ENCODE results near the gene BMPR1B. TPM values are rescaled to one million over a fixed set of nuclear protein-coding genes. Genes with fewer than 3 reads are reported as not detected.

BMPR1B gene
- total RNA-seq, 1 experiment from 2014 or later, result not detected

- Histone ChIP-seq H3K9ac (ENCODE audit: low read length) (no peak overlapping the region), H4K20me1 (ENCODE audit: insufficient read depth) (no peaks in the 10 kb centered on the region), H3K9me2 (ENCODE audit: insufficient read depth) (no peaks in the 10 kb centered on the region), H3K27me3 (ENCODE audit: insufficient read depth, low read length) (0 out of 2 replicates have a peak, but pooled peaks cover 2% of the 10 kb centered on the region), H3K9me3 (ENCODE audit: control insufficient read depth in 1 of 2, insufficient read depth in 1 of 2, low read depth in 1 of 2, low read length in 2 of 2) (no peaks in the 10 kb centered on the region), H3K27ac (ENCODE audit: low read depth, low read length) (no peak overlapping the region), H3K36me3 (ENCODE audit: control insufficient read depth in 1 of 2, insufficient read depth in 2 of 2, low read length in 2 of 2) (no peaks in the 10 kb centered on the region), H3K4me3 (replicated peaks in 1 of 2; ENCODE audit: low read depth in 1 of 2, low read length in 2 of 2) (no peak overlapping the region), H2AFZ (ENCODE audit: low read depth, low read length, poor library complexity, severe bottlenecking) (no peak overlapping the region), H3K79me2 (ENCODE audit: insufficient read depth, low read length) (no peaks in the 10 kb centered on the region), H3K4me1 (ENCODE audit: control insufficient read depth in 1 of 2, insufficient read depth in 2 of 2, low read length in 2 of 2) (no peaks in the 10 kb centered on the region), H3K4me2 (ENCODE audit: low read length) (no peak overlapping the region)
- intact Hi-C loops (cut with micrococcal nuclease), result no loop called here
- BruUV-seq (replicated peaks), result no TSS peak
- RAD21 ChIA-PET (ENCODE audit: low non-redundant PET in 1 of 2, low total read pairs in 2 of 2, uncharacterized antibody in 2 of 2, unreplicated experiment in 2 of 2), result no interaction called here
- CTCF ChIA-PET, result no interaction called here
- TF ChIP-seq YY1 (IDR thresholded peaks at IDR 0.05; ENCODE audit: extremely low read depth, insufficient replicate concordance, low read depth, low read length) (no peak), POLR2A (IDR thresholded peaks at IDR 0.05; ENCODE audit: borderline replicate concordance, extremely low read depth, insufficient read depth, insufficient read length) (no peak), EZH2 (IDR thresholded peaks at IDR 0.05) (no peak), POLR2AphosphoS5 (IDR thresholded peaks at IDR 0.05; ENCODE audit: low read depth, low read length) (no peak), SRF (IDR thresholded peaks at IDR 0.05; ENCODE audit: low read depth) (no peak), CBX3 (IDR thresholded peaks at IDR 0.05; ENCODE audit: low read depth) (no peak), EZH2phosphoT487 (IDR thresholded peaks at IDR 0.05; ENCODE audit: borderline replicate concordance) (no peak), RAD21 (IDR thresholded peaks at IDR 0.05; ENCODE audit: low read depth) (no peak), SP1 (IDR thresholded peaks at IDR 0.05; ENCODE audit: low read depth) (no peak), ZFX (IDR thresholded peaks at IDR 0.05) (no peak)
- TF ChIP-seq, protein P1, sequence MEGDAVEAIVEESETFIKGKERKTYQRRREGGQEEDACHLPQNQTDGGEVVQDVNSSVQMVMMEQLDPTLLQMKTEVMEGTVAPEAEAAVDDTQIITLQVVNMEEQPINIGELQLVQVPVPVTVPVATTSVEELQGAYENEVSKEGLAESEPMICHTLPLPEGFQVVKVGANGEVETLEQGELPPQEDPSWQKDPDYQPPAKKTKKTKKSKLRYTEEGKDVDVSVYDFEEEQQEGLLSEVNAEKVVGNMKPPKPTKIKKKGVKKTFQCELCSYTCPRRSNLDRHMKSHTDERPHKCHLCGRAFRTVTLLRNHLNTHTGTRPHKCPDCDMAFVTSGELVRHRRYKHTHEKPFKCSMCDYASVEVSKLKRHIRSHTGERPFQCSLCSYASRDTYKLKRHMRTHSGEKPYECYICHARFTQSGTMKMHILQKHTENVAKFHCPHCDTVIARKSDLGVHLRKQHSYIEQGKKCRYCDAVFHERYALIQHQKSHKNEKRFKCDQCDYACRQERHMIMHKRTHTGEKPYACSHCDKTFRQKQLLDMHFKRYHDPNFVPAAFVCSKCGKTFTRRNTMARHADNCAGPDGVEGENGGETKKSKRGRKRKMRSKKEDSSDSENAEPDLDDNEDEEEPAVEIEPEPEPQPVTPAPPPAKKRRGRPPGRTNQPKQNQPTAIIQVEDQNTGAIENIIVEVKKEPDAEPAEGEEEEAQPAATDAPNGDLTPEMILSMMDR (IDR thresholded peaks at IDR 0.05 in 2 of 3, conservative IDR thresholded peaks at IDR 0.05 in 1 of 3; ENCODE audit: borderline replicate concordance in 1 of 3, insufficient read depth in 1 of 3, low read depth in 2 of 3, low read length in 2 of 3), result no peak
- TF ChIP-seq, protein P2, sequence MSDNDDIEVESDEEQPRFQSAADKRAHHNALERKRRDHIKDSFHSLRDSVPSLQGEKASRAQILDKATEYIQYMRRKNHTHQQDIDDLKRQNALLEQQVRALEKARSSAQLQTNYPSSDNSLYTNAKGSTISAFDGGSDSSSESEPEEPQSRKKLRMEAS (IDR thresholded peaks at IDR 0.05), result no peak
- no peak for DNase-seq (ENCODE audit: low read depth, low spot score)
- POLR2A ChIA-PET, result no interaction called here
- ATAC-seq, result no peak
Observed at GRCh38 chr4:95193391-95194224, 435.9 kb downstream of the BMPR1B start.

Measured in HCT116 (cell line).